Epithelial cell of proximal tubule (primary cell): ENCODE results near the gene TLL1. TPM values are rescaled to one million over a fixed set of nuclear protein-coding genes. Genes with fewer than 3 reads are reported as not detected.

Experiments
- DNase-seq: peaks from one replicate; pipeline ENCODE4 v3.0.0-alpha.2; 2011; ENCODE audit warnings: low read depth
- H3K4me3 ChIP-seq: 2 replicates; pipeline ENCODE4 v1.5.1; 2011; ENCODE audit warnings: low read depth, mild to moderate bottlenecking, low read length
- CTCF ChIP-seq: conservative IDR thresholded peaks from 2 replicates; pipeline ENCODE4 v1.5.1; 2012; ENCODE audit warnings: low read depth, mild to moderate bottlenecking, low read length
- total RNA-seq: library from RNA; depleted of rRNA; stranded (reverse); fragments of >200 nt; gene quantifications from 2 replicates; pipeline ENCODE4 v1.2.3, GENCODE V29; 2015

The TLL1 gene
- total RNA-seq, 1 donor from 2014 or later = 2.6 TPM

GRCh38 chr4:166078383-166078782 is 205.3 kb downstream of the TLL1 start:
- no peak overlapping the region for H3K4me3 ChIP-seq
- no peak for TF ChIP-seq CTCF
- DNase-seq = no peak

GRCh38 chr4:166078955-166079354 is 205.9 kb downstream of the TLL1 start:
- no peak for TF ChIP-seq CTCF
- DNase-seq = no peak
- no peak overlapping the region for H3K4me3 ChIP-seq

- no peak for DNase-seq
- H3K4me3 ChIP-seq = no peak overlapping the region
- no peak for TF ChIP-seq CTCF
These were observed 214.5 kb downstream of the TLL1 start for GRCh38 chr4:166087569-166087968.

- no peak for DNase-seq
- TF ChIP-seq CTCF = no peak
These were observed 215.5 kb downstream of the TLL1 start for GRCh38 chr4:166088576-166088975.

GRCh38 chr4:166091146-166091545 is 218.1 kb downstream of the TLL1 start:
- TF ChIP-seq CTCF = no peak
- no peak for DNase-seq
- no peak overlapping the region for H3K4me3 ChIP-seq

More at GRCh38 chr4:166088576-166088975, 215.5 kb downstream of the TLL1 start:
- H3K4me3 ChIP-seq = no peak overlapping the region

- TF ChIP-seq CTCF = peak; percentile 72
- peak; percentile 9 for DNase-seq
- H3K4me3 ChIP-seq = no peak overlapping the region
These were observed 219.0 kb downstream of the TLL1 start for GRCh38 chr4:166091912-166092510.

GRCh38 chr4:166092797-166093290 is 219.8 kb downstream of the TLL1 start:
- no peak for TF ChIP-seq CTCF
- no peak overlapping the region for H3K4me3 ChIP-seq
- no peak for DNase-seq
